Measurements from ENCODE around the gene TANGO6. TPM values are rescaled to one million over a fixed set of nuclear protein-coding genes. Genes with fewer than 3 reads are reported as not detected.

Gene TANGO6
- total RNA-seq, 2 donors from 2014 or later, result 6.4 to 10.9 TPM

- no peak for DNase-seq (ENCODE audit: low spot score)
- H3K4me1 ChIP-seq, result no peaks in the 10 kb centered on the region
- TF ChIP-seq CTCF (IDR thresholded peaks at IDR 0.05), result no peak
- peaks cover 3 to 11% of the 10 kb centered on the region in 2 donors for H3K9me3 ChIP-seq
- peaks cover 7% of the 10 kb centered on the region for H3K36me3 ChIP-seq
- H3K27me3 ChIP-seq, result no peaks in the 10 kb centered on the region
- H3K27ac ChIP-seq, result no peak overlapping the region
- no peak overlapping the region for H3K4me3 ChIP-seq
Observed at GRCh38 chr16:68939692-68940320, 96.5 kb downstream of the TANGO6 start.

- Histone ChIP-seq H3K36me3 (peaks cover 7% of the 10 kb centered on the region), H3K4me1 (no peaks in the 10 kb centered on the region), H3K27me3 (no peaks in the 10 kb centered on the region), H3K4me3 (no peak overlapping the region), H3K27ac (no peak overlapping the region), H3K9me3 (peaks cover 3 to 15% of the 10 kb centered on the region in 2 donors)
- TF ChIP-seq CTCF (IDR thresholded peaks at IDR 0.05), result no peak
- no peak for DNase-seq (ENCODE audit: low spot score)
Observed at GRCh38 chr16:68940816-68941215, 97.5 kb downstream of the TANGO6 start.

GRCh38 chr16:68943961-68944360, 100.6 kb downstream of the TANGO6 start:
- Histone ChIP-seq H3K4me3 (no peak overlapping the region), H3K27ac (no peak overlapping the region), H3K27me3 (no peaks in the 10 kb centered on the region), H3K4me1 (no peaks in the 10 kb centered on the region), H3K9me3 (peaks cover 3 to 15% of the 10 kb centered on the region in 2 donors), H3K36me3 (no peaks in the 10 kb centered on the region)
- DNase-seq (ENCODE audit: low spot score), result no peak
- no peak for TF ChIP-seq CTCF (IDR thresholded peaks at IDR 0.05)

- Histone ChIP-seq H3K9me3 (peaks cover 3 to 15% of the 10 kb centered on the region in 2 donors), H3K36me3 (no peaks in the 10 kb centered on the region), H3K4me3 (no peak overlapping the region), H3K27ac (no peak overlapping the region), H3K27me3 (no peaks in the 10 kb centered on the region), H3K4me1 (no peaks in the 10 kb centered on the region)
- DNase-seq (ENCODE audit: low spot score), result no peak
- no peak for TF ChIP-seq CTCF (IDR thresholded peaks at IDR 0.05)
Observed at GRCh38 chr16:68948230-68948910, 105.0 kb downstream of the TANGO6 start.

DNA sequence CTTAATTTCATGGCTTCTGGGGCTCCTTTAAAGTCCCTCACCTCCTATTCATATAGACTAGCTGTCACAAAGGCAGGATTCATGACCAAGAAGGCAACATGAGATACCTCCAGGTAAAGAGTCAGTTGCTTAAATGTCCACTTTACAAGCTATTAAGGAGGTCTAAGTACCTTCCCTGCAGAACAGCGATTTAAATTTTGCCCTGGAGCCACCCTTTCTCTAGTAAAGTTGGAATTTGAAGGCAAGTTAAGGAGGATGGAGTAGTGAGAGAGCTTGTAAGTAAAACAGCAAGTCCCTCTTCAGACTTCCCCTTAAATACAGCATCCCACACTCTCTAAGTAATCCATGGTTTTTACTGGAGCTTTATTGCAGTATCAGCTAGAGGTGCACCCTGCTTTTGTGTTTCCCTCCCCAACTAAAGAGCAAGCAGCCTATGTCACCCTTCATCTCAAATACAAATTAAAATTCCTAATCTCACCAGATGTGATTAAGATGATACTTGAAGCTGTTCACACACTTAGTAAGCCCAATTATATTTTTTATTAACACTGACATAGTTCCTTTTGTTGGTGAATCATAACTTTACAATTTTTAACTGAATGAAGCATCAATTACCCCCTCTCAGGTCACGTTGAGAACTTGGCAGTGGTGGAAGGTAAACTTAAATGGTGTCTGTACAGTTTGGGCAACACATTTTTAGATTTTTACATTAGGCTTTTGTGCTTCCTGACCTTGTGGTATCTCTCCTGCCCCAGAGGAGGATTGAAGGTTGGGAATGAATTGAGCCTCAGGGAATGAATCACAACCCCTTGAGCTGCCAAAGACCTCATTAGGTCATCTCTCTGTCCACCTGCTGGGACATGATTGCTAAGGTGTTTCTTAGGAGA, 108.9 kb downstream of the TANGO6 start:
- Histone ChIP-seq H3K27ac (no peak overlapping the region), H3K9me3 (no peaks in the 10 kb centered on the region), H3K4me3 (no peak overlapping the region), H3K4me1 (no peaks in the 10 kb centered on the region), H3K27me3 (no peaks in the 10 kb centered on the region), H3K36me3 (no peaks in the 10 kb centered on the region)
- TF ChIP-seq CTCF (IDR thresholded peaks at IDR 0.05), result no peak
- no peak for DNase-seq (ENCODE audit: low spot score)

All from right atrium auricular region (tissue), 2 donors.